ENCODE results near the gene ZSWIM2. TPM values are rescaled to one million over a fixed set of nuclear protein-coding genes. Genes with fewer than 3 reads are reported as not detected.
"Not testable (repeated sequence)": the region's sequence is repeated elsewhere in the genome, so short reads cannot be mapped to it uniquely, and the experiment has no call there.

Gene ZSWIM2
- total RNA-seq, 1 experiment from 2014 or later, result not detected

- no peak for DNase-seq (ENCODE audit: low read depth)
Measured at GRCh38 chr2:186852508-186852907, 3.5 kb upstream of the ZSWIM2 start.

GRCh38 chr2:186842373-186842772 lies 6.6 kb downstream of the ZSWIM2 start:
- no peak for DNase-seq (ENCODE audit: low read depth)

DNA sequence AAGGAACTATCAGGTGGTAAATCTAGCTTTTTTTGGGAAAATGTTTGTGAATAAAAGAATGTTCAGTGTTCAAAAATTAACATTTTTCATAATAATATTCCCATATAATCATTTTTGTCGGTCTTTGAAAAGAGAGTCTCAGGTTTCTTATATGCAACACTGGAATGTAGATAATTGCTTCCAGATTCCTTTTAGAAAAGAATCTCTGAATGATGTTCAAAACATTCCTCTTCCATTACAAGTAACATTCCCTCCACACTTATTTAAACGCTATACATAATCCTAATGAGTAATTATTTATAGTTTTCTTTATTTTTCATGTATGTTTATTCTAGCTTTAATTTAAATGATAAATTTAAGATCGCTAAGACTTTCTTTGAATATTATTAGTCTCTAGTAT lies 7.0 kb downstream of the ZSWIM2 start:
- peak; percentile 14 for DNase-seq (ENCODE audit: low read depth)

DNA sequence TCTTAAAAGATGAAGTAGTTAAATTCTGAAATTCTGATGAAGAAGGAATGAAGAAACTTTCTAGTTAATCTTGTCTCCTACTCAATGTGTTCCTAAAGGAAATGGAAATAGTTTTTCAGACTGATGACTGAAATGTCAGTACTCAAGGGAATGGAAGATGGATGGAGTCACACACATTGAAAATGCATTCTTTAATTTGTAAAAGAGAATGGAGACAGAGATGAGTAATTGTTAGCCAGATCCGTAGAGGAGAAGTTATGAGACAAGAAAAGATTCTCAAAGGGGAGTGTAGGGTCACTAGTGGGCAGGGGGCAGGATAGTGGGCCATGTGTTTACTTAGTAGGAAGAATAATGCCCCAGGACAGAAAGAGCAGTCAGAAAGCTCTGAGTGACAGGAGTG lies 13.3 kb downstream of the ZSWIM2 start:
- no peak for DNase-seq (ENCODE audit: low read depth)

DNA sequence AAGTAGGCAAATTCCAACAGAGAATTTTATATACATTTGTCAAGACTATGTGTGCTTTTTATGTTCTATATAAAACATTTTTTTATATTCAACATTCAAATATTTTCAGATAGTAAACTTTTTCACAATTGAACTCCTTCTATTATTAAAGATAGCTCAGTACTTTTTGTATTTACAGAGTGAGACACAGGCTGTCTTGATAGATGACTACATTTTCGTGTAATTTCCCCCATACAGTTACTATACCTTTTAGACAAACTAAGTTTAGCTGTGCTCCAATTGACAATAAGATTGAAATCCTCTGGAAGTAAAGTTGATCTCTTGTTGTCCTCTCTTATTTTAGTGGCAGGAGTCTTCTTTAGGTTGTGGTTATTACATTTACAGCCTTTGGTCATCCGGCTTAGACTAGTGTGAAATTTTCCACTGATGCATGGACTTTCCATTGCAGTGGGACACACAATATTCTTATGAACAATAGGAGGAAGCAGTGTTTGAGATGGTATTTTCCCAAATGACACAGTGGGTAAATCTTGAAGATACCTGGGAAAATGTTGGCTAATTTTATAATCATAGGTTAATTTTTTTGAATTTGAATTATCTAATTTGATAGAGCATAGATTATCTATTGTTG lies 21.0 kb downstream of the ZSWIM2 start:
- DNase-seq (ENCODE audit: low read depth), result no peak

- DNase-seq (ENCODE audit: low read depth), result no peak
Measured at GRCh38 chr2:186827411-186827810, 21.6 kb downstream of the ZSWIM2 start.

DNA sequence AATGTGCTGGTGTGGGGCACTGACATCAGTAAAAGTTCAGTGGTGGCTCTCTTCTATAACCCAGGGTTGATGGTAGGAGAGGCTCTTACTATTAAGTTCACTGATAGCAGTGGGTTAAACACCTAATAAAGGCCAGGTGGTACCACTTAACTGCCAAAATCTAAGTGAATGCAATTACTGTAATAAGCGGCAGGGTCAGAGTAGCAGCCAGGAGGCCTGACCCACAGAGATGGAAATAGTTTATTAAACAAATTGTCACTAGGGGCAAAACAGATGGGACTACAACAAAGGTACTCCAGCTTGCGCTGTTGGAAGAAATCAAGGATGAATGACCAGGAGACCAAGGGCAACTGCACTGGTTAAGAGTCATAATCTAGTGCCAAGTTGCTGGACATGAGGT lies 26.6 kb downstream of the ZSWIM2 start:
- DNase-seq (ENCODE audit: low read depth), result no peak

GRCh38 chr2:186820303-186820702 lies 28.7 kb downstream of the ZSWIM2 start:
- DNase-seq (ENCODE audit: low read depth), result peak; percentile 32

GRCh38 chr2:186811760-186812159 lies 37.2 kb downstream of the ZSWIM2 start:
- not testable (repeated sequence) for DNase-seq (ENCODE audit: low read depth)

GRCh38 chr2:186806591-186806990 lies 42.4 kb downstream of the ZSWIM2 start:
- DNase-seq (ENCODE audit: low read depth), result no peak

DNA sequence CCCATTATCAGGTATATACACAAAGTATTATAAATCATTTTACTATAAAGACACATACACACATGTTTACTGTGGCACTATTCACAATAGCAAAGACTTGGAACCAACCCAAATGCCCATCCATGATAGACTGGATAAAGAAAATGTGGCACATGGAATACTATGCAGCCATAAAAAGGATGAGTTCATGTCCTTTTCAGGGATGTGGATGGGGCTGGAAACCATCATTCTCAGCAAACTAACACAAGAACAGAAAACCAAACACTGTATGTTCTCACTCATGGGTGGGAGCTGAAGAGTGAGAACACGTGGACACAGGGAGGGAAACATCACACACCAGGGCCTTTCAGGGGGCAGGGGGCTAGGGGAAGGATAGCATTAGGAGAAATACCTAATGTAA lies 50.4 kb downstream of the ZSWIM2 start:
- DNase-seq (ENCODE audit: low read depth), result not testable (repeated sequence)

DNA sequence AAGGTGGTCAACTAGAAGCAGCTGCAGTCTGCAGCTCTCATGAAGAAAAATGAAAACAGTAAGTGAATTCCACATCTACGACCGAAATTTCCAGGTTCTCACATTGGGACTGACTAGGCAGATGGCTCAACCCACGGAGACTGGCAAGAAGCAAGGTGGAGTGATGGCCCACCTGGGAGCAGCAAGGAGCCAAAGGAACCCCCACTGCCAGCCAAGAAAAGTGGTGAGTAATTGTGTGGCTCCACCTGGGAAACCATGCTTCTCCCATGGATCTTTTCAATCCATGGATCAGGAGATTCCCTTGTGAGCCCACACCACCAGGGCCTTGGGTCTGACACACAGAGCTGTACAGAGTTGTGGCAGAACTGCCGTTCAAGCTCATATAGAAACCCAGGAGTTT lies 64.0 kb downstream of the ZSWIM2 start:
- DNase-seq (ENCODE audit: low read depth), result no peak

DNA sequence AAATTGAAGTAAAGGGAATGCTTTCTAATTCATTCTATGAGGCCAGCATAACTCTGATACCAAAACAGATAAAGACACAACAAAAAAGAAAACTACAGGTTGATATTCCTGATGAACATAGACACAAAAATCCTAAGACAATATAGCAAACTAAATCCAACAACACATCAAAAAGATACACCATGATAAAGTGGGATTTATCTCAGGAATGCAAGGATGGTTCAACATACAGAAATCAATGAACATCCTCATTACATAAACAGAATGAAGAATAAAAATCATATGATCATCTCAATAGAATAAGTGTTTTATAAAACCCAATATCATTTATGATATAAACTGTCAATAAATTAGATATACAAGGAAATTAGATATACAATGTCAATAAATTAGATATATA lies 65.7 kb downstream of the ZSWIM2 start:
- DNase-seq (ENCODE audit: low read depth), result no peak

- peak; percentile 37 for DNase-seq (ENCODE audit: low read depth)
Measured at GRCh38 chr2:186780701-186781316, 68.2 kb downstream of the ZSWIM2 start.

Other genes starting within 250 kb of the ZSWIM2 start
- 0.69 and 1.7 TPM in 2 replicates for gene FAM171B, start 155.1 kb downstream of the ZSWIM2 start, total RNA-seq (2014; rRNA removed; shearing (Covaris generic))

Data from M059J (cell line).